Stimulated activated CD4-positive, alpha-beta T cell treated with anti-CD3 and anti-CD28 coated beads, Interleukin-12 subunit alpha, Interleukin-12 subunit beta, amount 100 ng/mL, for 48 hours (primary cell): Measurements from ENCODE around the gene ABCC1.
"Not testable (repeated sequence)": the region's sequence is repeated elsewhere in the genome, so short reads cannot be mapped to it uniquely, and the experiment has no call there.

Experiments used
- DNase-seq, 3 donors: peaks; one replicate each; pipeline ENCODE4 v3.0.0-alpha.2; 2020; ENCODE audit warnings: low read depth in 2 of 3, low spot score in 1 of 3

ABCC1 gene

GRCh38 chr16:16178455-16179162 is 229.2 kb downstream of the ABCC1 start:
- no peak for DNase-seq

DNA sequence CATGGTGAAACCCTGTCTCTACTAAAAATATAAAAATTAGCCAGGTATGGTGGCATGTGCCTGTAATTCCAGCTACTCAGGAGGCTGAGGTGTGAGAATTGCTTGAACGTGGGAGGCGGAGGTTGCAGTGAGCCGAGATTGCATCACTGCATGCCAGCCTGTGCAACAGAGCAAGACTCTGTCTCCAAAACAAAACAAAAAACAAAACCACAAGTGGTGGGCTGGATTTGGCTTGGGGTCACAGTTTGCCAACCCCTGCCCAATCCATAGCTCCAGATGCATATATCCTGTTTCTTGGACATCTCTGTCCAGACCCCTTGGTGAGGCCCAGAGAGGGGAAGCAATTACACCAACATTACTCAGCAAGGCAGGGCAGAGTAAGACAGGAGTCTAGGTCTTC is 232.3 kb downstream of the ABCC1 start:
- DNase-seq: not testable (repeated sequence)

DNA sequence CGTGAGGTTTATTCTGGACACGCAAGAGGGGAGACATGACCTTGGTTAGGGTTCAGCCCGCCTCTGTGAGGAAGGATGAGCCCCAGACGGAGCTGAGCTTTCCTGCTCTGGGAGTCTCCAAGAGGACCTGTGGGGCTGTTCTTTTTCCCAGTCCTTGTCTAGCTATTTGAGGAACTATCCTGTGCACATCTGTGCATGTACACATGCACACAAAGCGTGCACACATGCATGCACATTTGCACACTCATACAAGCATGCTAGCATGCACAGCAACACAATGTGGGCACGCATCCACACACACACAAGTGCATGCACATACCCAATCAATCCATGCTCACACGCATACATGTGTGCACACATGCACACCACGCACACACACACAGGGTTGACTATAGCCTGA is 233.5 kb downstream of the ABCC1 start:
- no peak for DNase-seq

- DNase-seq: no peak
Observed at GRCh38 chr16:16183562-16183961, 234.1 kb downstream of the ABCC1 start.

GRCh38 chr16:16184594-16184993 is 235.2 kb downstream of the ABCC1 start:
- DNase-seq: no peak

DNA sequence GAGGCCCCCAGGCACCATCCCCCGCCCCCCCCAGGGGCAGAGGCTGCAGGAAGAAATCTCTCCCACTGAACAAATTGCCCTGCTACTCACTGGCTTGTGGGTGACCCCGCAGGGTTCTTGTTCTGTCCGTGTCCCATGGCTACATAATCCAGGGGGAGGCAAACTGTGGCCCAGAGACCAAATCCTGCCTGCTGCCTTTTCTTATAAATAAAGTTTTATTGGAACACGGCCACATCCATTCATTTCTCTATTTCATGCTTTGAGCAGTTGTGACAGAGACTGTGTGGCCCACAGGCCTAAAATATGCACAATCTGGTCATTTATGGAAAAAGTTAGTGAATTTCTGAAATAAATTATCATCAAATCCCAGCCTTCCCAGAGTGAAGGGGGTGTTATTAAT is 235.7 kb downstream of the ABCC1 start:
- no peak for DNase-seq

- no peak for DNase-seq
Observed at GRCh38 chr16:16186820-16187219, 237.4 kb downstream of the ABCC1 start.

- no peak for DNase-seq
Observed at GRCh38 chr16:16188827-16189226, 239.4 kb downstream of the ABCC1 start.

- no peak for DNase-seq
Observed at GRCh38 chr16:16189842-16190241, 240.4 kb downstream of the ABCC1 start.

GRCh38 chr16:16190546-16190945 is 241.1 kb downstream of the ABCC1 start:
- DNase-seq: no peak

- not testable (repeated sequence) for DNase-seq
Observed at GRCh38 chr16:16190966-16191365, 241.6 kb downstream of the ABCC1 start.

DNA sequence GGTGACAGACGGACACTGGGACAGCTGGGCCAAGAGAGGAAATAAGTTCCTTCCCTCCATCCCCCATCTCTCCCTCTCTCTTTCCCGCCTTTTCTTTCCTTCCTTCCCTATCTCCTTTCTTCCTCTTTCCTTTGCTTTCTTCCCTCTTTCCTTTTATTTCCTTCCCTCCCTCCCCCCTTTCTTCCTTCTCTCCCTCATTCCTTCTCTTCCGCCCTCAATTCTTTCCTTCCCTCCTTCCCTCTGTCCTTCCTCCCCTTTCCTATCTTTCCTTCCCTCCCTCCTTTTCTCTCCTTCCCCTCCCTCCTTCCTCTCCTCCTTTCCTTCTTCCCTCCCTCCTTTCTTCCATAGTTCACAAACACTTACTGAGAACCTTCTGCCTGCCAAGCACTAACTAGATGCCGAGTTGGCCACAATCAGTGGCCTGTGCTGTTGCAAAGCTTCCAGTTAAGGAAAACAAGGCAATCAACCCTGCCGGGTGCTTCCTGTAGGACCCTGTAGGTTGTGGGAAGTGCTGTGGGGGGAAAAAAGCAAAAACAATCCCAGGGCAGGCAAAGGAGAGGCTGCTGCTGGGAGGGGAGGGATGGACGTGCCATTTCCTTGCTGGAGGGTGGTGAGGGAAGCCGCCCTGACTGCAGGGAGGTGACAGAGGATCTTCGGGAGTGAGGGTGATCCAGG is 242.2 kb downstream of the ABCC1 start:
- no peak for DNase-seq
